Thoracic aorta (tissue), 2 donors: Measurements from ENCODE around the gene GGTA1. TPM values are rescaled to one million over a fixed set of nuclear protein-coding genes. Genes with fewer than 3 reads are reported as not detected.

Source experiments
- ATAC-seq: fragments of 150-250 bp; one replicate; pipeline ENCODE4 v1.8.0; 2017; ENCODE audit warnings: low read depth; ENCODE audit not compliant: insufficient number of reproducible peaks, low FRiP score
- DNase-seq: peaks from one replicate; pipeline ENCODE4 v3.0.0-alpha.2; 2020; ENCODE audit warnings: low spot score
- H3K27ac ChIP-seq, 2 donors: fragments of 200-600 bp; sonication (generic); 1 replicate in 1 of 2; 2 replicates in 1 of 2; pipeline ENCODE4 v1.5.1; 2016; ENCODE audit warnings: mild to moderate bottlenecking in 2 of 2, moderate library complexity in 2 of 2
- H3K27me3 ChIP-seq: fragments of 200-600 bp; sonication (generic); replicated peaks from 2 replicates; pipeline ENCODE4 v1.6.0; 2016; ENCODE audit warnings: mild to moderate bottlenecking; ENCODE audit not compliant: insufficient read depth
- H3K36me3 ChIP-seq: fragments of 200-600 bp; sonication (generic); one replicate; pipeline ENCODE4 v1.5.1; 2016
- H3K4me1 ChIP-seq, 2 donors: fragments of 200-600 bp; sonication (generic); 1 replicate in 1 of 2; 2 replicates in 1 of 2; pipeline versions ENCODE4 v1.5.1 to v1.6.0; 2016; ENCODE audit warnings: low read depth in 2 of 2, mild to moderate bottlenecking in 1 of 2; ENCODE audit not compliant: control insufficient read depth in 1 of 2
- H3K4me3 ChIP-seq: fragments of 200-600 bp; sonication (generic); 2 replicates; pipeline ENCODE4 v1.5.1; 2016; ENCODE audit warnings: mild to moderate bottlenecking
- H3K9me3 ChIP-seq: fragments of 200-600 bp; sonication (generic); 2 replicates; pipeline ENCODE4 v1.5.1; 2016
- CTCF ChIP-seq: fragments of 200-600 bp; sonication (generic); IDR thresholded peaks from one replicate; pipeline ENCODE4 v1.5.1; 2019; ENCODE audit warnings: antibody characterized with exemption
- total RNA-seq, 2 donors: library from RNA; depleted of rRNA; stranded (reverse); fragments of >200 nt; gene quantifications; one replicate each; pipeline versions ENCODE4 v1.1.0 to v1.2.3, GENCODE V29; 2016

The GGTA1 gene
- total RNA-seq, 2 donors from 2014 or later: 55.1 to 102 TPM

- no peaks in the 10 kb centered on the region for H3K27me3 ChIP-seq
- ATAC-seq (no peak), DNase-seq (no peak)
Observed at GRCh38 chr9:121509180-121509579, 9.5 kb upstream of the GGTA1 start.

GRCh38 chr9:121508415-121508814 lies 8.8 kb upstream of the GGTA1 start:
- Histone ChIP-seq H3K27me3 (no peaks in the 10 kb centered on the region), H3K4me1 (peaks cover 22 to 39% of the 10 kb centered on the region in 2 donors), H3K4me3 (no peak overlapping the region), H3K9me3 (no peaks in the 10 kb centered on the region), H3K27ac (no peak overlapping the region), H3K36me3 (no peaks in the 10 kb centered on the region)
- no peak for DNase-seq
- no peak for ATAC-seq
- TF ChIP-seq CTCF: no peak

More at GRCh38 chr9:121509180-121509579, 9.5 kb upstream of the GGTA1 start:
- Histone ChIP-seq H3K9me3 (no peaks in the 10 kb centered on the region), H3K27ac (peak overlapping the region; percentile 76 to 87), H3K4me3 (no peak overlapping the region), H3K4me1 (peaks cover 17 to 32% of the 10 kb centered on the region in 2 donors), H3K36me3 (no peaks in the 10 kb centered on the region)
- TF ChIP-seq CTCF: no peak

GRCh38 chr9:121505903-121506735 lies 6.5 kb upstream of the GGTA1 start:
- Histone ChIP-seq H3K27me3 (no peaks in the 10 kb centered on the region), H3K27ac (no peak overlapping the region), H3K9me3 (no peaks in the 10 kb centered on the region), H3K4me3 (no peak overlapping the region), H3K4me1 (peaks cover 24 to 58% of the 10 kb centered on the region in 2 donors), H3K36me3 (no peaks in the 10 kb centered on the region)
- no peak for ATAC-seq
- TF ChIP-seq CTCF: no peak
- no peak for DNase-seq

GRCh38 chr9:121503444-121503843 lies 3.8 kb upstream of the GGTA1 start:
- TF ChIP-seq CTCF: no peak
- H3K4me1 ChIP-seq: peaks cover 19 to 45% of the 10 kb centered on the region in 2 donors
- no peaks in the 10 kb centered on the region for H3K9me3 ChIP-seq
- no peaks in the 10 kb centered on the region for H3K36me3 ChIP-seq
- peak overlapping the region; percentile 40 for H3K4me3 ChIP-seq
- peak overlapping the region; percentile 52 to 75 for H3K27ac ChIP-seq
- no peaks in the 10 kb centered on the region for H3K27me3 ChIP-seq
- DNase-seq (no peak), ATAC-seq (no peak)

GRCh38 chr9:121500165-121500478 lies 478 bp upstream of the GGTA1 start:
- H3K27me3 ChIP-seq: no peaks in the 10 kb centered on the region
- H3K27ac ChIP-seq: peak overlapping the region; percentile 84 to 95
- no peak for ATAC-seq

More at GRCh38 chr9:121500165-121500478, 478 bp upstream of the GGTA1 start:
- no peak for TF ChIP-seq CTCF
- DNase-seq: no peak
- Histone ChIP-seq H3K4me1 (peaks cover 26 to 72% of the 10 kb centered on the region in 2 donors), H3K36me3 (no peaks in the 10 kb centered on the region), H3K4me3 (peak overlapping the region; percentile 75), H3K9me3 (no peaks in the 10 kb centered on the region)
